Keratinocyte (primary cell): ENCODE measurements around the gene GSN. TPM values are rescaled to one million over a fixed set of nuclear protein-coding genes. Genes with fewer than 3 reads are reported as not detected.

Source experiments
- DNase-seq: peaks from one replicate; pipeline ENCODE4 v3.0.0-alpha.2; 2011; ENCODE audit warnings: low read depth, missing footprints, low spot score
- FAIRE-seq: peaks from 2 replicates; lab custom pipeline; 2011; peaks lifted over from hg19 to GRCh38; lab: Jason Lieb, UNC
- H2AFZ ChIP-seq: 2 replicates; pipeline ENCODE4 v1.6.0; 2012; ENCODE audit warnings: low read length, control low read depth, inconsistent platforms; ENCODE audit not compliant: control insufficient read depth
- H3K27ac ChIP-seq: 2 replicates; pipeline ENCODE4 v1.5.1; 2011; ENCODE audit warnings: low read length; ENCODE audit not compliant: control insufficient read depth, insufficient read depth
- H3K27me3 ChIP-seq: 3 replicates; pipeline ENCODE4 v1.6.0; 2011; ENCODE audit warnings: low read length; ENCODE audit not compliant: control insufficient read depth, insufficient read depth; ENCODE audit errors: extremely low read depth
- H3K36me3 ChIP-seq, 2 experiments: 2 replicates in 1 of 2; 3 replicates in 1 of 2; pipeline ENCODE4 v1.5.1; 2011; ENCODE audit warnings: low read length in 2 of 2, mild to moderate bottlenecking in 1 of 2; ENCODE audit not compliant: control insufficient read depth in 2 of 2, insufficient read depth in 2 of 2; ENCODE audit errors: extremely low read depth in 1 of 2
- H3K4me1 ChIP-seq: 3 replicates; pipeline ENCODE4 v1.5.1; 2011; ENCODE audit warnings: low read length; ENCODE audit not compliant: control insufficient read depth, insufficient read depth; ENCODE audit errors: extremely low read depth
- H3K4me2 ChIP-seq: 3 replicates; pipeline ENCODE4 v1.6.0; 2011; ENCODE audit warnings: low read depth, low read length; ENCODE audit not compliant: control insufficient read depth, insufficient read depth; ENCODE audit errors: extremely low read depth
- H3K4me3 ChIP-seq, 3 experiments: fragments of 200-600 bp in 1 of 3; sonication (generic) in 1 of 3; 2 replicates in 2 of 3; 3 replicates in 1 of 3; pipeline ENCODE4 v1.5.1; 2011 to 2016; ENCODE audit warnings: low read length in 3 of 3, mild to moderate bottlenecking in 3 of 3, control low read depth in 2 of 3, inconsistent platforms in 1 of 3, low read depth in 1 of 3, mixed read lengths in 1 of 3, mixed run types in 1 of 3, moderate library complexity in 1 of 3; ENCODE audit not compliant: control insufficient read depth in 2 of 3, insufficient read depth in 2 of 3; ENCODE audit errors: extremely low read depth in 1 of 3
- H3K79me2 ChIP-seq: 2 replicates; pipeline ENCODE4 v1.6.0; 2012; ENCODE audit warnings: low read length; ENCODE audit not compliant: control insufficient read depth, insufficient read depth
- H3K9ac ChIP-seq: 3 replicates; pipeline ENCODE4 v1.6.0; 2011; ENCODE audit warnings: low read length; ENCODE audit not compliant: control insufficient read depth, insufficient read depth; ENCODE audit errors: extremely low read depth
- H3K9me1 ChIP-seq: 3 replicates; pipeline ENCODE4 v1.6.0; 2011; ENCODE audit warnings: low read length; ENCODE audit not compliant: control insufficient read depth, insufficient read depth; ENCODE audit errors: extremely low read depth
- H3K9me3 ChIP-seq: 2 replicates; pipeline ENCODE4 v1.5.1; 2012; ENCODE audit warnings: low read depth, low read length; ENCODE audit not compliant: control insufficient read depth
- H4K20me1 ChIP-seq: 3 replicates; pipeline ENCODE4 v1.6.0; 2011; ENCODE audit warnings: low read length; ENCODE audit not compliant: control insufficient read depth, insufficient read depth; ENCODE audit errors: extremely low read depth
- EZH2 ChIP-seq: IDR thresholded peaks from one replicate; pipeline ENCODE4 v1.6.1; 2012; ENCODE audit warnings: inconsistent platforms, mild to moderate bottlenecking, low read length, moderate library complexity
- dilution Hi-C: fragments of 300-500 bp; cut with MboI; formaldehyde crosslinking; loops from one replicate; pipeline ENCODE4 v1.7.0; 2020; ENCODE audit warnings: low sequenced_read_pairs; ENCODE audit not compliant: extremely low pct_ligation_motif_present
- polyA plus RNA-seq, 5 experiments: library from polyadenylated mRNA; depleted of rRNA in 3 of 5; stranded (reverse) in 3 of 5; stranded (forward) in 1 of 5; unstranded in 1 of 5; fragments of >200 nt; gene quantifications; 1 replicate in 1 of 5; 2 replicates in 3 of 5; 3 replicates in 1 of 5; pipeline versions ENCODE4 v1.2.1 to v1.2.3, GENCODE V29; 2011 to 2012; ENCODE audit warnings: missing spikeins in 2 of 5, low read depth in 1 of 5, low replicate concordance in 1 of 5
- TF ChIP-seq, protein P1 (sequence below), 3 experiments: IDR thresholded peaks in 1 of 3; conservative IDR thresholded peaks in 1 of 3; optimal IDR thresholded peaks in 1 of 3; 2 replicates in 2 of 3; 3 replicates in 1 of 3; pipeline versions ENCODE3 to v1.5.1; 2011; ENCODE audit warnings: low read length in 3 of 3, mild to moderate bottlenecking in 3 of 3, moderate library complexity in 2 of 3, control low read depth in 1 of 3, inconsistent platforms in 1 of 3; ENCODE audit not compliant: insufficient read depth in 2 of 3; ENCODE audit errors: extremely low read depth in 1 of 3

Gene GSN
- polyA plus RNA-seq, 1 donor (not counting 4 experiments of a cell fraction or from before 2014, with no cell fraction given) = 166 TPM

DNA sequence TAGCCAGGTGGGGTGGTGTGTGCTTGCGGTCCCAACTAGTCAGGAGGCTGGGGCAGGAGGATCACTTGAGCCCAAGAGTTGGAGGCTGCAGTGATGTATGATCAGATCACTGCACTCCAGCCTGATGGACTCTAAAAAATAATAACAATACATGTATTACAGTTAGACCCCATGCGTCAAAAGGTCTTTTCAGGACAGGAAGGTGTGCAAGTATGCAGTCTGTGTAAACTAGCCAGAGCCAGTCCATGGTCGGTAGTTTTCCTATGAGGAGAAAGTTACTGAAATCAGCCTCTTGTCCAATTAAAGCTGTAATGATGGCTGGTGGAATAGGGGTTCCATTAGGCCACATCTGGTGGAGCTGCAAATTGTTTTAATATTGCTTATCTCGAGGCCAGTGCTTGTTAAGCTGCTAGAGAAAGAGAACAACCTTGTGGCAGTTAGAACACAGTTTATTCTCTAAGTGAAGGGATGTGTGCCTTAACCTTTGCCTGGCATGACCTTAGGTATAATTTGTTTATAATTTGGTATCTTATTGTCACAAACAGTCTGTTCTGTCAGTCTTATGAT, 103.6 kb downstream of the GSN start:
- H3K79me2 ChIP-seq = peaks cover 29% of the 10 kb centered on the region
- no peaks in the 10 kb centered on the region for H3K36me3 ChIP-seq
- TF ChIP-seq EZH2 = no peak
- TF ChIP-seq, protein P1, sequence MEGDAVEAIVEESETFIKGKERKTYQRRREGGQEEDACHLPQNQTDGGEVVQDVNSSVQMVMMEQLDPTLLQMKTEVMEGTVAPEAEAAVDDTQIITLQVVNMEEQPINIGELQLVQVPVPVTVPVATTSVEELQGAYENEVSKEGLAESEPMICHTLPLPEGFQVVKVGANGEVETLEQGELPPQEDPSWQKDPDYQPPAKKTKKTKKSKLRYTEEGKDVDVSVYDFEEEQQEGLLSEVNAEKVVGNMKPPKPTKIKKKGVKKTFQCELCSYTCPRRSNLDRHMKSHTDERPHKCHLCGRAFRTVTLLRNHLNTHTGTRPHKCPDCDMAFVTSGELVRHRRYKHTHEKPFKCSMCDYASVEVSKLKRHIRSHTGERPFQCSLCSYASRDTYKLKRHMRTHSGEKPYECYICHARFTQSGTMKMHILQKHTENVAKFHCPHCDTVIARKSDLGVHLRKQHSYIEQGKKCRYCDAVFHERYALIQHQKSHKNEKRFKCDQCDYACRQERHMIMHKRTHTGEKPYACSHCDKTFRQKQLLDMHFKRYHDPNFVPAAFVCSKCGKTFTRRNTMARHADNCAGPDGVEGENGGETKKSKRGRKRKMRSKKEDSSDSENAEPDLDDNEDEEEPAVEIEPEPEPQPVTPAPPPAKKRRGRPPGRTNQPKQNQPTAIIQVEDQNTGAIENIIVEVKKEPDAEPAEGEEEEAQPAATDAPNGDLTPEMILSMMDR (optimal IDR thresholded peaks at IDR 0.05 in 1 of 3, IDR thresholded peaks at IDR 0.05 in 1 of 3, conservative IDR thresholded peaks at IDR 0.05 in 1 of 3; ENCODE audit: extremely low read depth in 1 of 3, insufficient read depth in 2 of 3, low read length in 3 of 3) = no peak
- peak overlapping the region; percentile 63 for H3K4me2 ChIP-seq
- FAIRE-seq (no peak), DNase-seq (no peak)
- H3K27ac ChIP-seq = peak overlapping the region; percentile 90
- peak overlapping the region; percentile 12 for H2AFZ ChIP-seq
- no peaks in the 10 kb centered on the region for H3K9me3 ChIP-seq
- H3K4me1 ChIP-seq = peaks cover 54% of the 10 kb centered on the region
- H3K9ac ChIP-seq = no peak overlapping the region
- H3K4me3 ChIP-seq = no peak overlapping the region
- H3K27me3 ChIP-seq = no peaks in the 10 kb centered on the region
- no peaks in the 10 kb centered on the region for H4K20me1 ChIP-seq
- dilution Hi-C loops = no loop called here
- no peaks in the 10 kb centered on the region for H3K9me1 ChIP-seq

DNA sequence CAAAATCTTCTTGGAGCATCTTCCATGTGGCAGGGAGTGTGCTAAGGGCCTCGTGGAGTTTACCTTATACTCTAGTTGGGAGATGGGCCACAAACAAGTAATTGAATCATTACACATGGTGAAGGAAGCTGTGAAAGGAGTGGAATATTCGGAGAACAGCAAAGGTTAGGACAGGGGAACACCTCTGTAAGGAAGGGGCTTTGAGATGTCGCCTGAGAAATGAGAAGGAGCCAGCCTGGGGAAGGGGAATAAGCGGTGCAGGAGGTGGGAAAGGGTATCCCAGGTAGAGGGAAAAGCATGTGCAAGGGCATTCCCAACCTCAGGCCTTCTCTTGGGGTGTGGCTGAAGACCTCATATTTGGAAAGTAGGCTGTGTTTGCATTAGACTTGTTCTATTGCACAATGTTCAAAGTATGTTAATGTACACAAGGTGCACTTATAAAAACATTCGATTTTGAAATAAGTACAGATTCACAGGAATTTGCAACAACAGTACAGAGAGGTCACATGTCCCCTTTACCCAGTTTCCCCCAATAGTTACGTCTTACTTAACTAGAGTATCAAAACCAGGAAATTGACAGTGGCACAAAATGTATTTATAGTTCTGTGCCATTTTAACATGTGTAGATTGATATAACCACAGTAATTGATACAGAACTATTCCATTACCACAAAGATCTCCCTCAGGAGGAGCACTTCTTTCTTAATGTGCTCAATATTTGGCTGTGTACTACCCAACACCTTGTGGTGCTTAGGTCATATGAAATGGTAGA, 104.5 kb downstream of the GSN start:
- H3K79me2 ChIP-seq = peaks cover 21% of the 10 kb centered on the region
- no peaks in the 10 kb centered on the region for H3K9me3 ChIP-seq
- H3K4me3 ChIP-seq = peak overlapping the region in 2 of 3 experiments; percentile 16 to 20
- no peak for DNase-seq
- TF ChIP-seq, protein P1 (optimal IDR thresholded peaks at IDR 0.05 in 1 of 3, IDR thresholded peaks at IDR 0.05 in 1 of 3, conservative IDR thresholded peaks at IDR 0.05 in 1 of 3; ENCODE audit: extremely low read depth in 1 of 3, insufficient read depth in 2 of 3, low read length in 3 of 3) = no peak
- no peak for TF ChIP-seq EZH2
- H2AFZ ChIP-seq = peak overlapping the region; percentile 42
- H3K36me3 ChIP-seq = no peaks in the 10 kb centered on the region
- FAIRE-seq = no peak
- H4K20me1 ChIP-seq = no peaks in the 10 kb centered on the region
- H3K4me1 ChIP-seq = peaks cover 50% of the 10 kb centered on the region
- no peaks in the 10 kb centered on the region for H3K27me3 ChIP-seq
- H3K9me1 ChIP-seq = no peaks in the 10 kb centered on the region
- peak overlapping the region; percentile 63 for H3K4me2 ChIP-seq
- dilution Hi-C loops = no loop called here
- peak overlapping the region; percentile 41 for H3K9ac ChIP-seq
- peak overlapping the region; percentile 90 for H3K27ac ChIP-seq
